ENCODE data around the gene ENOX1. TPM values are rescaled to one million over a fixed set of nuclear protein-coding genes. Genes with fewer than 3 reads are reported as not detected.

Gene ENOX1
- total RNA-seq, 2 experiments from 2014 or later = 0.09 TPM

DNA sequence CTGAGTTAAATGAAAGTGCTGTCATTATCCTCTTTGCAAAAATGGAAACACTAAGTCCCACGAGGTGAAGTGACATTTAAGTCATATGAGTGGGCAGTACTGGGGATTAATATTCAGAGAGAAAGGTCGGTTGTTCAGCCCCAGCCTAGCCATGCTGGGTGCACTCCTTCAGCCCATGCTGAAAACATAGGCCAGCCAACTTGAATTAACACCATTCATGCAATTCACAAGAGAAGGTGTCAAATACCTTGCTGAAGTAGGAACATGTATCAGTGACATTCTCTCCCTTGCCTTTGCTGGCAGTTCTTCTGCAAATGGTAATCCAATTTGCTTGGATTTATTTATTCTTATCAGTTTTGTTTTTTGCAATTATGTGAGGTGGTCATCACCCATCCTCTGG lies 507.1 kb downstream of the ENOX1 start:
- Mint-ChIP-seq H3K4me3 (no peak overlapping the region), H3K27me3 (peaks cover 3% of the 10 kb centered on the region), H3K4me1 (ENCODE audit: low read depth) (no peaks in the 10 kb centered on the region), H3K27ac (no peak overlapping the region), H3K36me3 (ENCODE audit: low read depth) (no peaks in the 10 kb centered on the region), H3K9me3 (no peaks in the 10 kb centered on the region)
- CTCF ChIA-PET = no interaction called here
- TF ChIP-seq, protein P1, sequence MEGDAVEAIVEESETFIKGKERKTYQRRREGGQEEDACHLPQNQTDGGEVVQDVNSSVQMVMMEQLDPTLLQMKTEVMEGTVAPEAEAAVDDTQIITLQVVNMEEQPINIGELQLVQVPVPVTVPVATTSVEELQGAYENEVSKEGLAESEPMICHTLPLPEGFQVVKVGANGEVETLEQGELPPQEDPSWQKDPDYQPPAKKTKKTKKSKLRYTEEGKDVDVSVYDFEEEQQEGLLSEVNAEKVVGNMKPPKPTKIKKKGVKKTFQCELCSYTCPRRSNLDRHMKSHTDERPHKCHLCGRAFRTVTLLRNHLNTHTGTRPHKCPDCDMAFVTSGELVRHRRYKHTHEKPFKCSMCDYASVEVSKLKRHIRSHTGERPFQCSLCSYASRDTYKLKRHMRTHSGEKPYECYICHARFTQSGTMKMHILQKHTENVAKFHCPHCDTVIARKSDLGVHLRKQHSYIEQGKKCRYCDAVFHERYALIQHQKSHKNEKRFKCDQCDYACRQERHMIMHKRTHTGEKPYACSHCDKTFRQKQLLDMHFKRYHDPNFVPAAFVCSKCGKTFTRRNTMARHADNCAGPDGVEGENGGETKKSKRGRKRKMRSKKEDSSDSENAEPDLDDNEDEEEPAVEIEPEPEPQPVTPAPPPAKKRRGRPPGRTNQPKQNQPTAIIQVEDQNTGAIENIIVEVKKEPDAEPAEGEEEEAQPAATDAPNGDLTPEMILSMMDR (IDR thresholded peaks at IDR 0.05) = no peak
- ATAC-seq (no peak), DNase-seq (no peak)
- intact Hi-C loops (cut with micrococcal nuclease) = no loop called here
- POLR2A ChIA-PET = no interaction called here

- intact Hi-C loops (cut with micrococcal nuclease) = no loop called here
- CTCF ChIA-PET = no interaction called here
- TF ChIP-seq, protein P1 (IDR thresholded peaks at IDR 0.05) = no peak
- no peak for ATAC-seq
- Mint-ChIP-seq H3K36me3 (ENCODE audit: low read depth) (no peaks in the 10 kb centered on the region), H3K27ac (no peak overlapping the region), H3K4me1 (ENCODE audit: low read depth) (no peaks in the 10 kb centered on the region), H3K27me3 (peaks cover 3% of the 10 kb centered on the region), H3K9me3 (no peaks in the 10 kb centered on the region), H3K4me3 (no peak overlapping the region)
- no peak for DNase-seq
- POLR2A ChIA-PET = no interaction called here
Observed at GRCh38 chr13:43278127-43278526, 508.6 kb downstream of the ENOX1 start.

DNA sequence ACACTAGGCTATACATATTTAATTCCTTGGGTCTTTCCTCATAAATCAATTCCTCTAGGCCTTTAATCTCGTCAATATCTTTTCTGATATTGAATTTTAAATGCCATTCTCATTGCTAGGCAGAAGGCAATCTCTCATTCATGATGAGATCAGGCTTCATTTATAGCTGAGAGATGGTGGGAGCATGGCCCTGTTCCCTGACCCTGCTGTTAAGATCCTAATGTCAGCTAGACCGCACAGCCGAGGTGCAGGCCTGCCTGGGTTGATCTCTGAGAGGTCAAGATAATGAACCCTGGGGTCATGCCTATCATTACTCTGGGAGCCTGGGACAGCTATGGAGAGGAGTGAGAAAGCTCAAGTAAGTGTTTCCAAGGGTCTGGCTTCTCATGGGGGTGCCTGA lies 509.6 kb downstream of the ENOX1 start:
- Mint-ChIP-seq H3K4me1 (ENCODE audit: low read depth) (no peaks in the 10 kb centered on the region), H3K36me3 (ENCODE audit: low read depth) (no peaks in the 10 kb centered on the region), H3K27ac (no peak overlapping the region), H3K9me3 (no peaks in the 10 kb centered on the region), H3K4me3 (no peak overlapping the region), H3K27me3 (peaks cover 3% of the 10 kb centered on the region)
- CTCF ChIA-PET = no interaction called here
- ATAC-seq (no peak), DNase-seq (no peak)
- intact Hi-C loops (cut with micrococcal nuclease) = no loop called here
- POLR2A ChIA-PET = no interaction called here
- TF ChIP-seq, protein P1 (IDR thresholded peaks at IDR 0.05) = no peak

GRCh38 chr13:43274881-43275280 lies 511.9 kb downstream of the ENOX1 start:
- peaks cover 3% of the 10 kb centered on the region for H3K27me3 Mint-ChIP-seq
- CTCF ChIA-PET = no interaction called here
- no peaks in the 10 kb centered on the region for H3K4me1 Mint-ChIP-seq (ENCODE audit: low read depth)
- H3K4me3 Mint-ChIP-seq = no peak overlapping the region
- H3K36me3 Mint-ChIP-seq (ENCODE audit: low read depth) = no peaks in the 10 kb centered on the region
- DNase-seq = no peak
- POLR2A ChIA-PET = interaction anchor here (0.5 kb wide), 1 partner anchor 353 kb away, joined by 3 read pairs; no protein-coding TSS in a partner anchor
- intact Hi-C loops (cut with micrococcal nuclease) = no loop called here
- H3K27ac Mint-ChIP-seq = no peak overlapping the region
- no peak for ATAC-seq
- TF ChIP-seq, protein P1 (IDR thresholded peaks at IDR 0.05) = no peak
- H3K9me3 Mint-ChIP-seq = no peaks in the 10 kb centered on the region

DNA sequence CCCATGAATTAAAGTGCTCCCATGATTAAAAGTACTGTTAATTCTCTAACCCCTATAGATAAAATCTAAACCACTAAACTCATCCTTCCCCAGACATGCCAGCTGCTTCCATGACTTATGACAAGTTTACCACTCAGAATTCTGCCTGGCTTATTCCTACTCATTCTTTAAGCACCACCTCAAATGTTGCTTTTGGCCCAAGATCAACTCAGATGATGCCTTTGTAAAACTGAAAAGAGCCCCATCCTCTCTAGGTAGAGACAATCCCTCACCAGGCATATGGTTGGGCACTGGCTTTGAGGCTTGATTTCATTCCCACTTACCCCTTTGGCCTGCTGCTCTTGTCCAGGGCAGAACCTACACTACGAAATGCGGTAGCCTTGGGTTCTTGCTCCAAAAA lies 513.4 kb downstream of the ENOX1 start:
- ChIA-PET POLR2A (no interaction called here), CTCF (no interaction called here)
- peaks cover 3% of the 10 kb centered on the region for H3K27me3 Mint-ChIP-seq
- H3K4me3 Mint-ChIP-seq = no peak overlapping the region
- DNase-seq (no peak), ATAC-seq (no peak)
- no peaks in the 10 kb centered on the region for H3K9me3 Mint-ChIP-seq
- TF ChIP-seq, protein P1 (IDR thresholded peaks at IDR 0.05) = no peak
- no peaks in the 10 kb centered on the region for H3K4me1 Mint-ChIP-seq (ENCODE audit: low read depth)
- no peak overlapping the region for H3K27ac Mint-ChIP-seq
- no peaks in the 10 kb centered on the region for H3K36me3 Mint-ChIP-seq (ENCODE audit: low read depth)
- intact Hi-C loops (cut with micrococcal nuclease) = no loop called here
